OCI-LY1 (cell line): Measurements from ENCODE around the gene UBE2Z.

ENCODE experiments used
- EZH2 ChIP-seq: fragments of 200-600 bp; sonication (generic), shearing (Covaris generic); IDR thresholded peaks from 2 replicates; pipeline ENCODE4 v1.8.0; 2017; ENCODE audit warnings: borderline replicate concordance, mixed run types, mild to moderate bottlenecking, antibody characterized with exemption, low read length, moderate library complexity, mixed read lengths
- TF ChIP-seq, protein P1 (sequence below): fragments of 200-600 bp; sonication (generic), shearing (Covaris generic); IDR thresholded peaks from 2 replicates; pipeline ENCODE4 v1.5.1; 2017; ENCODE audit warnings: mild to moderate bottlenecking, antibody characterized with exemption, low read length, moderate library complexity, mixed read lengths

DNA sequence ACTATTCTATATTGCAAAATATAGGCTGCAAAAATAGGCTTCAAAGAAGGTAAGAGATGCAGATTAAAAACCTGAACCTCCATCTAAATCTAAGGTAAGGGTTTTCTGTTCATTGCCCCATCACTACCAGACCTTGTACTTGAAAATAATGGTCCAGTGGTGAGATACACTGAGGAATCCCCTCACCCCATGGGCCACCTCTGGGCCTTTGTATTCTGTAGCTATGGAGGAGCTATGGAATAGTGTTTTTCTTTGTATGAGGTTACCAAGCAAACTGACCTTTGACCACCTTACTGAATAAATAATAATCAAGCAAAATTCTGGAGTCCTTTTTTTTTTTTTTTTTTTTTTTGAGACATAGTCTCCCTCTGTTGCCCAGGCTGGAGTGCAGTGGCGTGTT, 4.8 kb upstream of the UBE2Z start:
- TF ChIP-seq, protein P1, sequence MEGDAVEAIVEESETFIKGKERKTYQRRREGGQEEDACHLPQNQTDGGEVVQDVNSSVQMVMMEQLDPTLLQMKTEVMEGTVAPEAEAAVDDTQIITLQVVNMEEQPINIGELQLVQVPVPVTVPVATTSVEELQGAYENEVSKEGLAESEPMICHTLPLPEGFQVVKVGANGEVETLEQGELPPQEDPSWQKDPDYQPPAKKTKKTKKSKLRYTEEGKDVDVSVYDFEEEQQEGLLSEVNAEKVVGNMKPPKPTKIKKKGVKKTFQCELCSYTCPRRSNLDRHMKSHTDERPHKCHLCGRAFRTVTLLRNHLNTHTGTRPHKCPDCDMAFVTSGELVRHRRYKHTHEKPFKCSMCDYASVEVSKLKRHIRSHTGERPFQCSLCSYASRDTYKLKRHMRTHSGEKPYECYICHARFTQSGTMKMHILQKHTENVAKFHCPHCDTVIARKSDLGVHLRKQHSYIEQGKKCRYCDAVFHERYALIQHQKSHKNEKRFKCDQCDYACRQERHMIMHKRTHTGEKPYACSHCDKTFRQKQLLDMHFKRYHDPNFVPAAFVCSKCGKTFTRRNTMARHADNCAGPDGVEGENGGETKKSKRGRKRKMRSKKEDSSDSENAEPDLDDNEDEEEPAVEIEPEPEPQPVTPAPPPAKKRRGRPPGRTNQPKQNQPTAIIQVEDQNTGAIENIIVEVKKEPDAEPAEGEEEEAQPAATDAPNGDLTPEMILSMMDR: no peak
- TF ChIP-seq EZH2: no peak
